GM10266 (cell line): ENCODE data around the gene NCR1.
A peak's percentile ranks its signal among the peaks of the same experiment; 100 is the strongest.
"Not testable (repeated sequence)": the region's sequence is repeated elsewhere in the genome, so short reads cannot be mapped to it uniquely, and the experiment has no call there.

ENCODE experiments used
- DNase-seq: peaks from one replicate; pipeline ENCODE4 v3.0.0; 2012; ENCODE audit errors: extremely low spot score
- TF ChIP-seq, protein P1 (sequence below): IDR thresholded peaks from 2 replicates; pipeline ENCODE4 v1.5.1; 2012; ENCODE audit warnings: mild to moderate bottlenecking, low read depth; ENCODE audit not compliant: control insufficient read depth, insufficient read depth; ENCODE audit errors: missing control alignments

Gene NCR1

DNA sequence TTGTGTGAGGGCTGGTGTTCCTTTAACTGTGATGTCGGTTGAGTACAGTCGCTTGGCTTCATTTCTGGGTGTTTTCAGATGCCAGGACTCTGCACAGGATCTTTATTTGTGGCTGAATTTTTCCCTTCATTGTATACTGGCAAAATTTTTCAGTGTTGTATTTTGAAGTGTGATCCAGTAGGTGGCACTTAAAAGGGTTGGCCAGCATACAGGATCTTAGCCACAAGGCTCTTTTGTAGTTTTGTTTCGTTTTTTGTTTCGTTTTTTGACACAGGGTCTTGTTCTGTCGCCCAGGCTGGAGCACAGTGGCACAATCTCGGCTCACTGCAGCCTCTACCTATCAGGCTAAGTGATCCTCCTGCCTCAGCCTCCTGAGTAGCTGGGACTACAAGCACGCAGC is 23.2 kb upstream of the NCR1 start:
- TF ChIP-seq, protein P1, sequence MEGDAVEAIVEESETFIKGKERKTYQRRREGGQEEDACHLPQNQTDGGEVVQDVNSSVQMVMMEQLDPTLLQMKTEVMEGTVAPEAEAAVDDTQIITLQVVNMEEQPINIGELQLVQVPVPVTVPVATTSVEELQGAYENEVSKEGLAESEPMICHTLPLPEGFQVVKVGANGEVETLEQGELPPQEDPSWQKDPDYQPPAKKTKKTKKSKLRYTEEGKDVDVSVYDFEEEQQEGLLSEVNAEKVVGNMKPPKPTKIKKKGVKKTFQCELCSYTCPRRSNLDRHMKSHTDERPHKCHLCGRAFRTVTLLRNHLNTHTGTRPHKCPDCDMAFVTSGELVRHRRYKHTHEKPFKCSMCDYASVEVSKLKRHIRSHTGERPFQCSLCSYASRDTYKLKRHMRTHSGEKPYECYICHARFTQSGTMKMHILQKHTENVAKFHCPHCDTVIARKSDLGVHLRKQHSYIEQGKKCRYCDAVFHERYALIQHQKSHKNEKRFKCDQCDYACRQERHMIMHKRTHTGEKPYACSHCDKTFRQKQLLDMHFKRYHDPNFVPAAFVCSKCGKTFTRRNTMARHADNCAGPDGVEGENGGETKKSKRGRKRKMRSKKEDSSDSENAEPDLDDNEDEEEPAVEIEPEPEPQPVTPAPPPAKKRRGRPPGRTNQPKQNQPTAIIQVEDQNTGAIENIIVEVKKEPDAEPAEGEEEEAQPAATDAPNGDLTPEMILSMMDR, result peak; percentile 25
- DNase-seq, result peak; percentile 45

DNA sequence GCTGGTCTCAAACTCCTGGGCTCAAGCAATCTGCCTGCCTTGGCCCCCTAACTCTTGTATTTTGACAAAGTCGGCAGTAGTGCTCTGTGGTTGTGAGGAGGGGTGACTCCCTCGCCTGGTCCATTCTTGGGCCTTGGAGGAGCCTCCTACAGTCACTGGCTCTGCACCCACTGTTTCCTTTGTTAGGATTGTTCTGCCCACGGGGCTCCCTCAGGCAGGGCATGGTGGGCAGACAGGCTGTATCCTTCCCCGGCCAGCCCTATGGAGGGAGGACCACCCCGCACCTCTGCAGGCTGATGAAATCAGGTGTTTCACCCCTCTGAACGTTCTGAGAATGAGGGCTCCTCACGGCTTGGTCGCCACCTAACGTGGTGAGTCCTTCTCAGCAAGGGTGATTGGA is 22.7 kb upstream of the NCR1 start:
- DNase-seq, result no peak
- TF ChIP-seq, protein P1, result no peak

DNA sequence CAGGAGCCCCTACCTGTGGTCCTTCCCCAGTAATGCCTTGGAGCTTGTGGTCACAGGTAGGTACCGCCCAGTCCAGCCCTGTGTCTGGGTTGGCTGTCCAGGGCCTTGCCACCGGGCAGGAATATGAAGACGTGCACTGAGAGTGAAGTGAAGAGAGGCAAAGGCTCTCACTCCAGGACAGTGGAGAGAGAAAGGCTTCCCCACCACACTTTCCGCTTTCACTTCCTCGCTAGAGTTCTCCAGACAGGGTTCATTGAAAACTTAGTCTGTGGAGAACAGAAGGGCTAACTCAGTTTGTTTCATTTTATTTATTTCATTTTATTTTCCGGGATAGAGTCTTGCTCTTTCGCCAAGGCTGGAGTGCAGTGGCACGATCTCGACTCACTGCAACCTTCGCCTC is 17.7 kb upstream of the NCR1 start:
- TF ChIP-seq, protein P1, result no peak
- DNase-seq, result no peak

DNA sequence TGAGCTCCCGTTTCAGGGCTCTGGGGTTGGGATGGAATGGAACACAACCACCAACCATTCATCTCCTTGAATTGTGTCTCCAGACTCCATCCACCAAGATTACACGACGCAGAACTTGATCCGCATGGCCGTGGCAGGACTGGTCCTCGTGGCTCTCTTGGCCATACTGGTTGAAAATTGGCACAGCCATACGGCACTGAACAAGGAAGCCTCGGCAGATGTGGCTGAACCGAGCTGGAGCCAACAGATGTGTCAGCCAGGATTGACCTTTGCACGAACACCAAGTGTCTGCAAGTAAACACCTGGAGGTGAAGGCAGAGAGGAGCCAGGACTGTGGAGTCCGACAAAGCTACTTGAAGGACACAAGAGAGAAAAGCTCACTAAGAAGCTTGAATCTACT is 16.4 kb upstream of the NCR1 start:
- no peak for DNase-seq
- TF ChIP-seq, protein P1, result no peak

DNA sequence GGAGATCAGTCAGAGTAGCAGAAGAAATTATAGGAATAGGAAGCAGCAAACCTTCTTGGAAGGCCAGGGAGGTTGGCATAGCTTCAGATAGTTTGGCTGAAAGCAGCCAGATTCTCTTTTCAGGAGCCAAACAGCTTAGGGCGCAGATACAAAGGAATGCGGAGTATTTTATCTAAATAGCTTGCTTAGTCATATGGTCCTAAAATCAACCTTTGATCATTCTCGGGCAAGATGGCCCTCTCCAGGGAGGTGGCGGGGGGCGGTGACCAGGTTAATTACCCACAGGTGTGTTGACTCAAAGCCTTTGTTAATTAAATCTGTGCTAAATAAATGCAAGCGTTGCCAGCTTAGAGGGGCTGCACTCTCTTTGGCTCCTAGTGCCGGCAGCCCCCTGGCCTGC is 12.5 kb upstream of the NCR1 start:
- no peak for DNase-seq
- TF ChIP-seq, protein P1, result no peak

DNA sequence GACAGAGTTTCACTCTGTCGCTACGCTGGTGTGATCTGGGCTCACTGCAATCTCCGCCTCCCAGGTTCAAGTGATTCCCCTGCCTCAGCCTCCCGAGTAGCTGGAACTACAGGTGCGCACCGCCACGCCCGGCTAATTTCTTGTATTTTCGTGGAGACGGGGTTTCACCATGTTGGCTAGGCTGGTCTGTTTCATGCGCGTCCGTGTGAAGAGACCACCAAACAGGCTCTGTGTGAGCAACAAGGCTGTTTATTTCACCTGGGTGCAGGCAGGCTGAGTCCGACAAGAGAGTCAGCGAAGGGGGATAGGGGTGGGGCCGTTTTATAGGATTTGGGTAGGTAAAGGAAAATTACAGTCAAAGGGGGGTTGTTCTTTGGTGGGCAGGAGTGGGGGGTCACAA is 11.8 kb upstream of the NCR1 start:
- not testable (repeated sequence) for DNase-seq

DNA sequence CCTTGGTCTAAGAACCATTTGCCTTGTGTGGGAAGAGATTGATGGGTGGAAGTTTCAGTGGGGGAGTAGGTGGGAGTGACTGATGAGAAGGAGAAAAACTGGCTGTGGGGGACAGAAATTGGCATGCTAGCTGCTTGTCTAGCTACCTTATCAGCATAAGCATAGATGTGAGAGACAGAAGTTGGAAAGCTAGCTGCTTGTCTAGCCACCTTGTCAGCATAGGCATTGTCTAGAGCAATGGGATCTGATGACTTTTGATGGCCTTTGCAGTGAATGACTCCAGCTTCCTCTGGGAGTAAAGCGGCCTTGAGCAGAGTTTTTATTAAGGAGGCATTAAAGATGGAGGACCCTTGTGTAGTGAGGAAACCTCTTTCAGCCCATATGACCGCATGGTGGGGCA is 9.9 kb upstream of the NCR1 start:
- TF ChIP-seq, protein P1, result no peak
- DNase-seq, result no peak

DNA sequence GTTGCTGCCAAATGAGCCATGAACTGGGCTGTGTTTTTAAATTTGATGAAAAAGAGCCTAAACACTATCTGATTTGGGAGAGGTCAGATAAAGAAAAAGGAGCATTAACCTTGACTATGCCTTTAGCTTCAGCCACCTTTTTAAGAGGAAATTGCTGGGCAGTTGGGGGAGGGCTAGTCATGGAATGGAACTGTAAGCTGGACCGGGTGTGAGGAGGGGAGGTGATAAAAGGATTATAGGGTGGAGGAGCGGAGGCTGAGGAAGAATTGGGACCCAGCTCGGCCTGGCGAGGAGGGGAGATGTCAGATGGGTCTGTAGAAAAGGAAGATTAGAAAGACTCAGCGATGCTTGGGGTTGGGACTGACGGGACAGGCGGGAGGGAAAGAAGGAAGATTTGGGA is 7.3 kb upstream of the NCR1 start:
- DNase-seq, result not testable (repeated sequence)

DNA sequence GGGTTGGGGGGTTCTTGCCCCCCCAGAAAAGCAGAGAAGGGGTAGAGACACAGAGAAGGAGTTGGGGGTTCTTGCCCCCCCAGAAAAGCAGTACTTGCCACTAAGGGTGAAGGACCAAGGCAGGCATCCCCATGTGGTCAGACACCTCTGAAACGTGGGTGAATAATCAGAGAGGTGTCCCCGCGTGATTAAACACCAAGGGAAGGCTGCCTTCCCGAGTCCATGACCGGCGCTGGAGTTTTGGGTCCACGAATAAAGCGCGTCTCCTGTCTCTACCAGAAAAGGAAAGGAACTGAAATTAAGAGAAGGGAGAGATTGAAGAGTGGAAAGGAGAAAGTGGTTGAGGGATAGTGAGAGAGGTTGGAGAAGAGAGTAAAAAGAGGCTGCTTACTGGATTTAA is 6.3 kb upstream of the NCR1 start:
- DNase-seq, result not testable (repeated sequence)

DNA sequence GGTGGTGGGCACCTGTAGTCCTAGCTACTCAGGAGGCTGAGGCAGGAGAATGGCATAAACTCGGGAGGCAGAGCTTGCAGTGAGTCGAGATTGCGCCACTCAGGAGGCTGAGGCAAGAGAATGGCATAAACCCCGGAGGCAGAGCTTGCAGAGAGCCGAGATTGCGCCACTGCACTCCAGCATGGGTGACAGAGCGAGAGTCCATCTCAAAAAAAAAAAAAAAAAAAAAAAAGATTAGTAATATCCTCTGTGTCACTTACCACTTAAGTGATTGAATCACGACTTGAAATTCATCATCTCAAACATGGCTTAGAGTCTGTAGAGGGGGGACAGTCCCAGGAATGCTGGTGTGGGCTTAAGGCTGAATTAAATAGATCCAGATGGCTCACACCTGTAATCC is 4.8 kb upstream of the NCR1 start:
- DNase-seq, result not testable (repeated sequence)
